ENCODE measurements around the gene SEC14L2. TPM values are rescaled to one million over a fixed set of nuclear protein-coding genes. Genes with fewer than 3 reads are reported as not detected.

The SEC14L2 gene
- 30.8 and 47.3 TPM in 2 replicates for total RNA-seq

DNA sequence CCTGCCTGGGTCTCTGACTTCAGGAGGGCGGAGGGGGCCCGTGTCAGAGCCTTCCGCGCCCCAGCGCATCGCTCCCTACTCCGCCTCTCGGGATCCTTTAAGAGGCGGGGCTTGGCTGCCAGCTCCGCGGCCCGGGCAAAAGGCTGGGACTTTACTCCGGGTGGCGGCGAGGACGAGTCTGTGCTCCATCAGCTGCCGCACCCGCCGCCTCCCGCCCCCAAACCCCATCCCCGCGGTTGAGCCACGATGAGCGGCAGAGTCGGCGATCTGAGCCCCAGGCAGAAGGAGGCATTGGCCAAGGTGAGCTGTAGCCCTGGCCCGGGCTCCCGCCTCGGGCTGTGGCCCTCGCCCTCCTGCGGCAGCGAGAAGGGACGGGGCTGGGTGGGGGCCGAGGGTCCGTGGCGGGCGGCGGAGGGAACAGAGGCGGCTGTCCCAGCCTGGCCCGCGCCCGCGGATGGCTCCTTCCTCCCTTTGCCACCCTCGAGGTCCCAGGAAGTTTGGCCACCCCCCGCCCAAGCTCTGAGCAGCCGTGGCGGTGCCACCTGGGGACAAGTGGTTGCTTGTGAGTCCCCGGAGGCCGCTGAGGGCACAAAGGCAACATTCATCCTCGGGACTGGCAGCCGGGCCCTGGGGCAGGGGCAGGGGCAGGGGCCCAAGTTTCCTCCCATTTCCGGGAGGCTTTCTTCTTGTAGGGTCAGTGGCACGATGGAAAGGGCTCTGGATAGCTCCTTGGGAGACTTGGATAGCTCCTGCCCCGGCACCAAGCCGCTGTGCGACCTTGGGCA, at the start of gene SEC14L2:
Gene SEC14L2 (plus strand): TSS at position 148 of the 785 bp plus-strand sequence. CDS start 99 bp downstream, at position 247.

DNA sequence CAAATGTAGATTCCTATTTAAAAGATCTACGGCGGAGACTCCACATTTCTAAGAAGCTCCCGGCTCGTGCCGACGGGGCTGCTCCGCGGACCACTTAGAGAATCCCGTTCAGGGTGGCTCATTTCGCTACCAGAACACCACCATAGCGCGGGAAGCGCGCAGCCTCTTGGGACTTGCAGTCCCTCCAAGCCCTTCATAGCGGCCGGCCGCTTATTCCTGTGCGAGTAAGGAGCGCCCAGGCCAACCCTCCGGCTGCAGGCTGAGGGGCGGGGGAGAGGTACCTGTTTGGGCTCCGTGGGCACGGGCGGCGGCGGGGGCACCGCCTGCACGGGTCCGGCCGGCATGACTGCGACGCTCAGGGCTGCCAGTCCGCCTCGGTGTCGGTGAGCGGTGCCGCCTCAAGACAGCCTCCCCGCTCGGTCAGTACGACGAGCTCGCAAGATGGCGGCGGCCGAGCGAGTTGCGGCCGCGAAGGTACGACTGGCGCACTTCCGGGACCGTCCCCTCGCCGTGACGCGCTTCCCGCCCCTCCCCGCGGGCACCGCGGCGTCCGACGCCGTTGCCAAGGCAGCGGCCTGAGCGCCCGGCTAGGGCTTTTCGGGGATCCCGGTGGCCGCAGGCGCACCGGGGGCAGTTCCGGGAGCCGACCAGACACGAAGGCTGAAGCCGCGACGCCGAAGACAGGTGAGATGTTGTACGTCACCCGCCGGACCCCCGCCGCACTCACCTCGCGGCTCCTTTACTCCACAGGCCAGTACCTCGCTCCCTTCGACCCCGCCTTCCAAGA, 40.2 kb upstream of the SEC14L2 start, which contains the start of the genes CCDC157 and SF3A1:
Gene CCDC157 (plus strand): TSS at position 559 of the 787 bp plus-strand sequence. CDS start 8,994 bp downstream, outside the sequence.
Gene SF3A1 (minus strand): TSS at position 446 of the 787 bp plus-strand sequence. CDS start 102 bp downstream, at position 344.

DNA sequence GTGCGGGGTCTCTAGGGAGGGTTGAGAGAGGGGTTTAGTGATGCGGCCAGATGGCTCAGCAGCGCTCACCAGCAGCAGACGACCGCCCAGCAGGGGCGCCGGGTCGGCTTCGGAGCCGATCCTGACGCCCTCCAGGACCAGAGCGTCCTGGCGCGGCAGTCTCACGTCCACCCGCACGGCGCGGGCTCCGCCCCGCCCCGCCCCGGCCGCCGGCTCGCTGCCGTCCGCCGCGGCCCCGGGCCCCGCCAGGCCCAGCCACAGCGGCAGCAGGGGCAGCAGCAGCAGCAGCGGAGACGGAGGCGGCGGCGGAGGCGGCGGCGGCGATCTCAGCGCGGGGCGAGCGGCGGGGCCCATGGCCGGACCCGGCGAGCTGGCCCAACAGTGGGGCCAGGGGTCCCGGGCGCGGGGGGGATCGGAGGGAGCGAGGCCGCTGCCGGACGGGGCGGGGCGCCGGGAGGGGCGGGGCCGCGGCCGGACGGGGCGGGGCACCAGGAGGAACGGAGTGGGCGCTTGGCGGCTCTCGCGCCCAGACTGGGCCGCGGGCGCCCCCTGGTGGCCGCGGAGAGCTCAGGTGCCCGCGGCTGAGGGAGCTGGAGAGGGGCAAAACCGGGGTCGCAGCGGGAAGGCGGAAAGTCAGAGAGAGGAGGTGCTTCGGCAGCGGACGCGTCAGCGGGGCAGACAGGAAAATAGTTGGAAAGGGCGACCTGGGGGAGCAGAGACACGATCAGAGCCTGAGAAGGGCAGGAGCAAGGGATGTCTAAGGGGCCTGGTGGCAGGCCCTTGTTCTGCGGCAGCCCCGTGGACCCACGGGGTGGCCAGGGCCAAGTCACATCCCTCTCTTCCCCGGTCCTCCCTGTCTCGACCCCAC, 9.6 kb upstream of the SEC14L2 start, which contains the start of gene RNF215:
Gene RNF215 (minus strand): TSS at position 452 of the 868 bp plus-strand sequence. CDS start 98 bp downstream, at position 354.

DNA sequence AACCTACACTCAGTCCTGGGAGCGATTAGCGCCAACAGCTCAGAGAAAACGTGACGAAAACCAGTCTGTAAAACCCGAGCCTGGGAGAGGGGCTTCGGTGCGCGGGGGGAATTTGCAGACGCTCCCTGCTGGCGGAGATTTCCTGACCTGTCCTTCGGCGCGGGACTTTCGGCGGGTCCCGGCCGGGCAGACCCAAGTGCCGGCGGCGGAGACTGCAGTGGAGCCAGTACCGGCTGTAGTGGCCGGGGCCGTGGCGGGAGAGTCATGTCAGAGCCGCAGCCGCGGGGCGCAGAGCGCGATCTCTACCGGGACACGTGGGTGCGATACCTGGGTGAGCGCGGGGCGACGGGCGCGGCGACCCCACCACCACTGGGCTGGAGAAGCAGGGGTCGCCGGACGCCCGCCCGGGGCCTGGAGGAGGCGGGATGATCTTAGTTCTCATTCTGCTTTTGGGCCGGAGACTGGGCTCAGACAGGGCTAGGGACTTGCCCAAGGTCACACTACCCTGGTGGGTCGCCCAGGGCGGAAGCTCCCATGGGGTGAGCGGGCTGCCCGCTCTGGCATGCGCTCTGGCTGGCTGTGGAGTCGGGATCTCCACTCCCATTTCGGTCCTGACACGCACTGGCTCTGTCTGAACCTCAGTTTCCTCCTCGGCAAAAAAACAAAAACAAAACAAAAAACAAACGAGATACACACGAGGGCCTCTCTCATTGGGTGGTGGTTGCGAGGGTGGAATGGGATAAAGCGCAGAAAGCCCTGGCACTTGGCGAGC, 29.0 kb downstream of the SEC14L2 start, which contains the start of gene MTFP1:
Gene MTFP1 (plus strand): TSS at position 153 of the 772 bp plus-strand sequence. CDS start 112 bp downstream, at position 265.

DNA sequence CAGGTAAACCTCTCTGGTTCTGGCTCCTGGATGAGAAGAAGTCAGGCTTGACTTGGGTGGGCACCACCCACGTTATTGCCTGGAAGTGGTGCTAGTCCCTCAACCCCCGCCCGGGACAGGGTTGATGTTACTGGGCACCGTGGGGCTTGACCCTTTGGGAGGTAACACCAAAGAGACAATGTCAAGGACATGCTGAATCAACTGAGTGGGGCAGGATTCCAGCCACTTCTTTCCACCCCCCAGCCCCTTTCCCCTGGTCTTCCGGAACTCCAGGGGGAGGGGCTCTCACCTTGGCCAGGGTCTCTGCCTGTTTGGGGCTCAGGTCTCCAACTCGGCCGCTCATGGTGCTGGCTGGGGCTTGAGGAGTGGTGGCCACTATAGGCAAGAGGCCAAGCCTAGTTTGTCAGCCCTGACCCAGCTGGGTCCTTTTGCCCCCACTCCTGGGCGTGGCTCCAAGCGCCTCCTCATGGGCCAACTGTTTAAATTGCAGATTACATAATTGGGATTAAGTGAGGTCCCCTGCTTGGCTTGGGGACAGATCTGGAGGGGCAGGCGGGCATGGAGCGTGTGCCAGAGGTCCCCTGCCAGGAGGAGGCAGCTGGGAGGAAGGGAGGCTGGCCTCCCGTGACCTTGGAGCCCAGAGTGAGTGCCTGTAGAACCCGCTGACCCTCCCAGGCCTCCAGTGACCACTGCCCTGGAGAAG, 74.9 kb downstream of the SEC14L2 start, which contains the start of gene SEC14L3:
Gene SEC14L3 (minus strand): TSS at position 402 of the 703 bp plus-strand sequence. CDS start 59 bp downstream, at position 343.

Other genes with a start within 250 kb of the SEC14L2 start
- 4.4 and 11.0 TPM in 2 replicates for gene LIF, start 150.3 kb upstream of the SEC14L2 start, total RNA-seq
- gene OSM, start 130.2 kb upstream of the SEC14L2 start, total RNA-seq = not detected in 2 replicates
- gene CASTOR1, start 107.5 kb upstream of the SEC14L2 start, total RNA-seq = 4.0 and 7.4 TPM in 2 replicates
- gene TBC1D10A, start 70.1 kb upstream of the SEC14L2 start, total RNA-seq = 25.9 and 30.3 TPM in 2 replicates
- 19.3 and 41.3 TPM in 2 replicates for gene SF3A1, start 40.1 kb upstream of the SEC14L2 start, total RNA-seq
- 6.3 and 8.3 TPM in 2 replicates for gene CCDC157, start 40.0 kb upstream of the SEC14L2 start, total RNA-seq
- gene RNF215, start 9.6 kb upstream of the SEC14L2 start, total RNA-seq = 17.9 and 26.5 TPM in 2 replicates
- gene MTFP1, start 28.8 kb downstream of the SEC14L2 start, total RNA-seq = 8.7 and 13.5 TPM in 2 replicates
- not detected in 2 replicates for gene SEC14L3, start 75.0 kb downstream of the SEC14L2 start, total RNA-seq
- gene SEC14L4, start 108.7 kb downstream of the SEC14L2 start, total RNA-seq = 0.58 TPM in 1 of 2 replicates, not detected in the other
- 0.35 TPM in 1 of 2 replicates, not detected in the other for gene SEC14L6, start 149.7 kb downstream of the SEC14L2 start, total RNA-seq
- 0.18 and 0.29 TPM in 2 replicates for gene GAL3ST1, start 177.6 kb downstream of the SEC14L2 start, total RNA-seq
- gene PES1, start 194.9 kb downstream of the SEC14L2 start, total RNA-seq = 82.8 and 87.6 TPM in 2 replicates
- gene TCN2, start 210.2 kb downstream of the SEC14L2 start, total RNA-seq = 29.4 and 32.6 TPM in 2 replicates
- 9.2 and 10.5 TPM in 2 replicates for gene SLC35E4, start 238.8 kb downstream of the SEC14L2 start, total RNA-seq

All from myometrial cell (primary cell).